HepG2 (cell line): ENCODE results near the gene ZNF213. TPM values are rescaled to one million over a fixed set of nuclear protein-coding genes. Genes with fewer than 3 reads are reported as not detected.
A peak's percentile ranks its signal among the peaks of the same experiment; 100 is the strongest.

Experiments used
- ATF1 ChIP-seq: IDR thresholded peaks from 2 replicates; pipeline ENCODE4 v1.6.1; 2016; ENCODE audit warnings: mild to moderate bottlenecking, control low read depth
- BRF2 ChIP-seq: sonication (generic); formaldehyde crosslinking; IDR thresholded peaks from 2 replicates; pipeline ENCODE4 v1.8.1; 2022; ENCODE audit warnings: mild to moderate bottlenecking, missing genetic modification reagents
- CREB1 ChIP-seq, 2 experiments: fragments of 450-650 bp in 1 of 2; IDR thresholded peaks; 2 replicates each; pipeline ENCODE4 v1.6.1; 2016 to 2017; ENCODE audit warnings: control low read depth in 1 of 2, mild to moderate bottlenecking in 1 of 2, missing compliant biosample characterization in 1 of 2, missing genetic modification characterization in 1 of 2
- EP300 ChIP-seq, 3 experiments: sonication (generic) in 1 of 3; formaldehyde crosslinking in 1 of 3; IDR thresholded peaks; 2 replicates each; pipeline versions ENCODE4 v1.5.1 to v1.6.1; 2011 to 2020; ENCODE audit warnings: low read depth in 2 of 3, low read length in 2 of 3, borderline replicate concordance in 1 of 3, improper control_type of control experiment in 1 of 3, mild to moderate bottlenecking in 1 of 3, missing genetic modification reagents in 1 of 3, moderate library complexity in 1 of 3
- GZF1 ChIP-seq: sonication (generic); formaldehyde crosslinking; IDR thresholded peaks from 2 replicates; pipeline ENCODE4 v1.5.1; 2020; ENCODE audit warnings: mild to moderate bottlenecking, missing genetic modification reagents
- HNRNPUL1 ChIP-seq: fragments of 200-400 bp; formaldehyde crosslinking; IDR thresholded peaks from 2 replicates; pipeline ENCODE4 v1.6.1; 2017; ENCODE audit warnings: low read depth, mild to moderate bottlenecking, low read length, moderate library complexity
- MAFK ChIP-seq, 2 experiments: IDR thresholded peaks in 1 of 2; conservative IDR thresholded peaks in 1 of 2; 2 replicates each; pipeline ENCODE4 v1.6.1; 2011; ENCODE audit warnings: improper control_type of control experiment in 2 of 2, low read length in 2 of 2
- PITX1 ChIP-seq: sonication (generic); formaldehyde crosslinking; IDR thresholded peaks from 2 replicates; pipeline ENCODE4 v1.5.1; 2020; ENCODE audit warnings: mild to moderate bottlenecking, missing genetic modification reagents
- REST ChIP-seq, 2 experiments: IDR thresholded peaks; 2 replicates each; pipeline ENCODE4 v1.6.1; 2011 to 2012; ENCODE audit warnings: low read length in 2 of 2, borderline replicate concordance in 1 of 2, low read depth in 1 of 2, mild to moderate bottlenecking in 1 of 2, moderate library complexity in 1 of 2
- TFDP2 ChIP-seq: sonication (generic); formaldehyde crosslinking; IDR thresholded peaks from 2 replicates; pipeline ENCODE4 v1.4.0; 2020; ENCODE audit warnings: missing genetic modification reagents
- ZBTB38 ChIP-seq: sonication (generic); formaldehyde crosslinking; IDR thresholded peaks from 2 replicates; pipeline ENCODE4 v1.5.1; 2020; ENCODE audit warnings: mild to moderate bottlenecking, missing genetic modification reagents
- ZNF101 ChIP-seq: sonication (generic); formaldehyde crosslinking; IDR thresholded peaks from 2 replicates; pipeline ENCODE4 v1.4.0; 2020; ENCODE audit warnings: mild to moderate bottlenecking, low read depth, missing genetic modification reagents, borderline replicate concordance
- ZNF660 ChIP-seq: sonication (generic); formaldehyde crosslinking; IDR thresholded peaks from 2 replicates; pipeline ENCODE4 v1.5.1; 2020; ENCODE audit warnings: mild to moderate bottlenecking, low read depth, missing genetic modification reagents, borderline replicate concordance
- ZNF670 ChIP-seq: sonication (generic); formaldehyde crosslinking; IDR thresholded peaks from 2 replicates; pipeline ENCODE4 v1.8.0; 2022; ENCODE audit warnings: mild to moderate bottlenecking, missing genetic modification reagents, borderline replicate concordance
- ZNF691 ChIP-seq: sonication (generic); formaldehyde crosslinking; IDR thresholded peaks from 2 replicates; pipeline ENCODE4 v1.4.0; 2020; ENCODE audit warnings: missing genetic modification reagents, low read depth, mild to moderate bottlenecking, borderline replicate concordance
- ZSCAN21 ChIP-seq: sonication (generic); formaldehyde crosslinking; IDR thresholded peaks from 2 replicates; pipeline ENCODE4 v1.8.0; 2022; ENCODE audit warnings: mild to moderate bottlenecking, missing genetic modification reagents, moderate library complexity, borderline replicate concordance
- ZXDC ChIP-seq: sonication (generic); formaldehyde crosslinking; IDR thresholded peaks from 2 replicates; pipeline ENCODE4 v1.5.0; 2020; ENCODE audit warnings: mild to moderate bottlenecking, missing genetic modification reagents
- polyA plus RNA-seq, 8 experiments: library from polyadenylated mRNA; depleted of rRNA in 3 of 8; stranded (reverse) in 7 of 8; unstranded in 1 of 8; fragments of >200 nt; fragmentation: Illumina TruSeq in 4 of 8; extraction: Trizol in 4 of 8; gene quantifications; 2 replicates each; pipeline versions ENCODE4 v1.2.1 to v1.2.3, GENCODE V29; 2011 to 2016; ENCODE audit warnings: low read depth in 4 of 8, missing spikeins in 1 of 8, mixed read lengths in 1 of 8; ENCODE audit not compliant: insufficient read depth in 1 of 8
- total RNA-seq, 5 experiments: library from RNA; depleted of rRNA; stranded (reverse); fragments of >200 nt; fragmentation: Illumina TruSeq; extraction: Trizol; gene quantifications; 2 replicates each; pipeline ENCODE4 v1.2.3, GENCODE V29; 2016; ENCODE audit warnings: low read depth in 1 of 5

Gene ZNF213
- total and polyA plus RNA-seq, 2 of the 13 experiments (the other 11 are each of a cell fraction or from before 2014, with no cell fraction given) = 0.59 to 0.97 TPM

GRCh38 chr16:3134338-3135125 is at the start of gene ZNF213 (continued):
- TF ChIP-seq ZBTB38 (CRISPR knock-in tag) (peak; percentile 28; the same call in 1 of the 2 replicates), CREB1 (IDR thresholded peaks at IDR 0.05) (peak; percentile 91), CREB1 (CRISPR knock-in tag; IDR thresholded peaks at IDR 0.05) (peak; percentile 97), ATF1 (CRISPR knock-in tag) (peak; percentile 95), ZNF670 (CRISPR knock-in tag) (no peak), HNRNPUL1 (no peak), ZNF691 (CRISPR knock-in tag) (0 out of 2 replicates have a peak, but pooled peaks have one; percentile 0), ZNF101 (CRISPR knock-in tag) (no peak), PITX1 (CRISPR knock-in tag) (no peak), REST (IDR thresholded peaks at IDR 0.05; ENCODE audit: borderline replicate concordance in 1 of 2, low read depth in 1 of 2, low read length in 2 of 2) (no peak), ZSCAN21 (CRISPR knock-in tag) (no peak), ZXDC (CRISPR knock-in tag) (no peak), GZF1 (no peak), BRF2 (0 out of 2 replicates have a peak, but pooled peaks have one; percentile 49), MAFK (conservative IDR thresholded peaks at IDR 0.05 in 1 of 2, IDR thresholded peaks at IDR 0.05 in 1 of 2; ENCODE audit: low read length in 2 of 2) (no peak), TFDP2 (CRISPR knock-in tag) (no peak), ZNF660 (CRISPR knock-in tag) (no peak), EP300 (IDR thresholded peaks at IDR 0.05; ENCODE audit: low read depth in 2 of 2, low read length in 2 of 2) (0 out of 4 replicates have a peak, but pooled peaks of 1 of the 2 experiments have one; percentile 20), EP300 (CRISPR knock-in tag; IDR thresholded peaks at IDR 0.05; ENCODE audit: borderline replicate concordance) (no peak)
